Raji (cell line): ENCODE data around the gene ETFRF1.

Source experiments
- POLR2A ChIP-seq: IDR thresholded peaks from 2 replicates; pipeline ENCODE4 v1.6.1; 2011; ENCODE audit warnings: low read depth, low read length, control low read depth; ENCODE audit not compliant: insufficient read depth

ETFRF1 gene

GRCh38 chr12:25194722-25195055 lies 348 bp upstream of the ETFRF1 start:
- no peak for TF ChIP-seq POLR2A

DNA sequence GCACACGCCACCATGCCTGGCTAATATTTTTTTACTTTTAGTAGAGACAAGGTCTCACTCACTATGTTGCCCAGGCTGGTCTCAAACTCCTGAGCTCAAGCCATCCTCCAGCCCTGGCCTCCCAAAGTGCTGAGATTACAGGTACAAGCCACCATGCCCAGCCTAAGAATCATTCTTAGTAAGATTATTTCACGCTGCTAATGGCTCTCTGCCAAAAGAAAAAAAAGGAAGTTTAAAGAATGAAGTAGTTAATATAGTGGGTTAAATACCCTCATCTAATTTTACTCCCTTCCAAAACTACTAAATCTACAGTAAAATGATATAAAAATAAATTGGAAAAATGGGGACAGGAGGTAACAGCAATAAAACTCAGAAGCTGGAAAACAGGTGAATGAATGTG lies 2.6 kb downstream of the ETFRF1 start:
- TF ChIP-seq POLR2A = no peak

- no peak for TF ChIP-seq POLR2A
Observed at GRCh38 chr12:25200703-25201102, 5.7 kb downstream of the ETFRF1 start.

- no peak for TF ChIP-seq POLR2A
Observed at GRCh38 chr12:25202137-25202536, 7.1 kb downstream of the ETFRF1 start.

GRCh38 chr12:25207411-25207810 lies 12.4 kb downstream of the ETFRF1 start:
- TF ChIP-seq POLR2A = no peak

DNA sequence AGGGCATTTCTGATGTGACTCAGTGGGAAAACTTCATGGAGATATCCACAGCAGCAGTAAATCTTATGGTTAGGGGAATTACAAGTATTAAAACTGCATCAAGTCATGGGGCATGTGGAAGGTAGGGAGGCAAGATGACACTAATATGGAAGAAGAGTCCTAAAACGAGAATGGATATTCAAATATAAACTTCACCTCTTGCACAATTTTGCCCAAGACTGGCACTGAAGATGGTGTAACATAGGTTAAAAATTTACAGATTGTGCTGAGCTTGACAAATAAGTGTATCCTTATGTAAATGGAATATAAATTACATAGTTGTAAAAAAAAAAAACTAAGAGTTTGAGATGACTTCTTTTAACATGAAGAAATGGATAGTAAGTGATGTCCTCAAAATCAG lies 12.8 kb downstream of the ETFRF1 start:
- no peak for TF ChIP-seq POLR2A

DNA sequence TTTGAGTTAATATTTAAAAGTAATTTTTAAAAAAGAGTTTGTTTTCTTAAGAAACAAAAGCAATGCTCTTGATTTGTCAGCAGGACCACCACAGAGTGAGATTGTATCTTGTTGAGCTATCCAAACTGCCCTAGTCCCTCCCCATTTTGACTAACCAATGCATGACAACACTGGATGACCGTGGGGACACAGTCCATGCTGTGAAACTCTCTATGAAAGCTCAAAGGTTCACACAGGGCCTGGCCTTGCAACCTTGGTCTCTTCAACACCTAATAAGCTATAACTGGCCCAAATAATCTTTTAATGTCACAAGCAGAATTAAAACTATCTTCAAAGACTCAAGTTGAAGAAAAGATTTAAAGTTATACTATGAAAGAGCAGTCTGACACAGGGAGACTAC lies 13.5 kb downstream of the ETFRF1 start:
- no peak for TF ChIP-seq POLR2A

GRCh38 chr12:25213338-25213737 lies 18.3 kb downstream of the ETFRF1 start:
- TF ChIP-seq POLR2A = no peak

- TF ChIP-seq POLR2A = no peak
Observed at GRCh38 chr12:25236190-25236589, 41.2 kb downstream of the ETFRF1 start.

GRCh38 chr12:25236626-25237025 lies 41.6 kb downstream of the ETFRF1 start:
- no peak for TF ChIP-seq POLR2A

- TF ChIP-seq POLR2A = no peak
Observed at GRCh38 chr12:25241167-25242020, 46.4 kb downstream of the ETFRF1 start.

DNA sequence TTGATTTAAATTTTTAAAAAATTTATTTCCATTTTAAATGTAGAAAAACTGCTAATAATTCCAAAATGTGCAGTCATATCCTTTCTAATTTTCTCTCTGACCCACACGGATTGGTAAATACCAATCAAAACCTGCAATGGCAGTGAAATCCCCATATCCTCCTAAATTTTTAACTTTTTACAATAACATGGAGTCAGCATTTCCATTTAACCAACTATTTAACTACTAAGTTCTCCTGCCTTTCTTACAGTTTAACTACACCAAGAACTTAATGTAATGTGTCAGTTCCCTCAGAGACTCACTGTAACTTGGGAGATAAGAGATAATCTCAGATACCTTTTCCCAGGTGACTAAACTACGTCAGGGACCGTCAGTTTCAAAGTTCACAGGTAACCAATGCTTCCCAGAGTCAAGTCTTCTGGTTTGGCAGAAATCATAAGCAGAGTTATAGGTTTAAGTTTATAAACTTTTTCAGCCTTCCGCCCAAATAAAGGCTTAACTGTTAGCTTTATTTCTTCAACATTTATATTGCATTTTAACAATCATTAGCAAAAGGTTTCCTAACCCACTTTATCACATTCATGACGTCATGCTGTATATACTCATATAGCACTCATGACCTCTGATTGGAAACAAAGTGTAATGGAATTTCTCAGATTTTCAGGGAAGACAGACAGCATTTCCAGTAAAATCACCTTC lies 48.1 kb downstream of the ETFRF1 start:
- no peak for TF ChIP-seq POLR2A

DNA sequence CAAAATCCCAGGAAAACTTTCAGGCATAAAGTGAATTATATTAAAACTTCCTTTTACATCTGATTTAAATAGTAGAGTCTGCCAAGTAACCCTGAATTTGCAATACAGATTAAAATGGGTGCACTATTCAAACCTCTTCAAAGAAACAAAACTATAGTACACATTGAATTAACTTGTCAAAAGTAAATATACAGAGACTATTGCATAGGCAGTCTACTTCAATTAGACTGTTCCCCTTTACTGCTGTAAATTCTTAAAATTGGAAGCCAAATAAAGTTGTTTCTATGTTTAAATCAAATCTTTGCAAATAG lies 48.6 kb downstream of the ETFRF1 start:
- TF ChIP-seq POLR2A = no peak

DNA sequence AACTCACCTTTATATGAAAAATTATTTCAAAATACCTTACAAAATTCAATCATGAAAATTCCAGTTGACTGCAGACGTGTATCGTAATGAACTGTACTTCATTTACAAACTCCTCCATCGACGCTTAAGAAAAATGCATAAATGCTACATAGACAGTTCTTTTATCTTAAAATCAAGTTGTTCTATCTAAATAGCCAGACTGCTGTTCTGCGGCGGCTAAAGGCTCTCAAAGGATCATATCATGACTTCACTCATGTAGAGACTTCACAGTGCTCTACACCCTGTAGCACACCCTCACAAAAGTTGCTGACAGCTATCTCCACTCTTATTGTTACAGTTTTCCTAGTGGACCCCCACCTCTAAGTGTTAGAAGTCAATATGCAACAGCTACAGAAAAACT lies 50.5 kb downstream of the ETFRF1 start:
- no peak for TF ChIP-seq POLR2A

DNA sequence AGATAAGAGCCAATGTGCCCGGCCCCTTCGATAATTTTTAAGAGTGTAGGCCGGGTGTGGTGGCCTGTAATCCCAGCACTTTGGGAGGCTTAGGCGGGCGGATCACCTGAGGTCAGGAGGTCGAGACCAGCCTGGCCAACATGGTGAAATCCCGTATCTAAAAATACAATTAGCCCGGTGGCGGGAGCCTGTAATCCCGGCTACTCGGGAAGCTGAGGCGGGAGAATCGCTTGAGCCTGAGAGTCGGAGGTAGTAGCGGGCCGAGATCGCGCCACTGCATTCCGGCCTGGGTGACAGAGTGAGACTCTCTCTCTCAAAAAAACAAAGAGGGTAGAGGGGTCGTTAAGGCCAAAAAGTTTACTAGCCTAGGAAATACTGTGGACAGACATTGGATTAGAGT lies 53.1 kb downstream of the ETFRF1 start:
- TF ChIP-seq POLR2A = no peak

DNA sequence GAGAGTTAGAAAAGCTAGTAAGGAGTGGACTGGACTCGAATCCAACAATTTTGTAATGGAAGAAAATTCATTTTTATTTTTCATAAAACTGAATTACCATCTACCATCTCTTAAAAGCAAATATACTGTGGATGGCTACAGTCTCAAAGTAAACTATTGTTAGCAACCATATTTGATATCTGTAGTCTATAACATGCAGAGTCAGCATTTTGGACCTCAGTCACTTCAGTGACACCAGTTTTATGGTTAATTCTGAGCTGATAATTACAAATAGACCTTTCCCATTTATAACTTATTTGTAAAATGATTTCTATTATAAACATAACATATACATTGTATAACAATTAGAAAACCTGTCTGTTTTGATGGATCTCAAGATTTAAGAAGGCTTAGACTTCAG lies 53.7 kb downstream of the ETFRF1 start:
- no peak for TF ChIP-seq POLR2A
